HepG2 (cell line): ENCODE measurements around the gene DYNC1LI1. TPM values are rescaled to one million over a fixed set of nuclear protein-coding genes. Genes with fewer than 3 reads are reported as not detected.
"Not testable (repeated sequence)": the region's sequence is repeated elsewhere in the genome, so short reads cannot be mapped to it uniquely, and the experiment has no call there.

Source experiments
- ATAC-seq: fragments of 200-7000 bp; cut with Tn5 transposase; 3 replicates; pipeline ENCODE4 v1.9.1; 2020; ENCODE audit warnings: mild to moderate bottlenecking, moderate library complexity
- BruUV-seq: library from RNA; stranded (reverse); fragments of 400-500 nt; replicated peaks from 2 replicates; lab custom pipeline; 2021; lab: Mats Ljungman, UMichigan
- CTCF ChIA-PET: fragments of 300-600 bp; formaldehyde crosslinking; extraction: SDS; loops from one replicate; lab custom pipeline; 2021; ENCODE audit warnings: low total read pairs, inconsistent platforms, low intra/inter-chr PET ratio; lab: Yijun Ruan, JAX
- POLR2A ChIA-PET: fragments of 350-600 bp; sonication (Branson Sonifier 250); formaldehyde crosslinking; loops from one replicate; lab custom pipeline; 2020; ENCODE audit warnings: antibody characterized with exemption, inconsistent platforms; lab: Yijun Ruan, JAX
- DNase-seq: peaks from one replicate; pipeline ENCODE4 v3.0.0-alpha.2; 2015; ENCODE audit warnings: low spot score
- FAIRE-seq: peaks from 3 replicates; lab custom pipeline; 2011; peaks lifted over from hg19 to GRCh38; lab: Jason Lieb, UNC
- H2AFZ ChIP-seq: one replicate; pipeline ENCODE4 v1.6.1; 2011; ENCODE audit warnings: low read length, inconsistent platforms
- H3K27ac ChIP-seq: fragments of 300-600 bp; 3 replicates; pipeline ENCODE4 v1.8.0; 2011; ENCODE audit warnings: mixed run types, mild to moderate bottlenecking, mixed read lengths, low read length, inconsistent platforms; ENCODE audit not compliant: insufficient read depth; ENCODE audit errors: extremely low read length
- H3K27me3 ChIP-seq, 2 experiments: fragments of 200-600 bp in 1 of 2; 2 replicates in 1 of 2; 3 replicates in 1 of 2; pipeline versions ENCODE4 v1.6.0 to v1.8.0; 2011; ENCODE audit warnings: low read length in 2 of 2, mild to moderate bottlenecking in 2 of 2, moderate library complexity in 2 of 2, inconsistent platforms in 1 of 2; ENCODE audit not compliant: insufficient read depth in 2 of 2, control insufficient read depth in 1 of 2
- H3K36me3 ChIP-seq, 2 experiments: fragments of 200-600 bp in 1 of 2; replicated peaks in 1 of 2; 2 replicates in 1 of 2; 3 replicates in 1 of 2; pipeline versions ENCODE4 v1.5.1 to v1.8.0; 2011; ENCODE audit warnings: low read length in 2 of 2, inconsistent platforms in 1 of 2; ENCODE audit not compliant: insufficient read depth in 2 of 2, control insufficient read depth in 1 of 2
- H3K4me1 ChIP-seq: 2 replicates; pipeline ENCODE4 v1.5.1; 2012; ENCODE audit warnings: low read length, inconsistent platforms; ENCODE audit not compliant: insufficient read depth
- H3K4me2 ChIP-seq: 2 replicates; pipeline ENCODE4 v1.6.0; 2011; ENCODE audit warnings: low read depth, low read length, inconsistent platforms
- H3K4me3 ChIP-seq, 3 experiments: fragments of 200-600 bp in 1 of 3; sonication (generic), shearing (Covaris generic) in 1 of 3; replicated peaks in 1 of 3; 2 replicates each; pipeline ENCODE4 v1.5.1; 2011 to 2016; ENCODE audit warnings: low read length in 3 of 3, inconsistent platforms in 2 of 3, low read depth in 2 of 3, mild to moderate bottlenecking in 2 of 3, control low read depth in 1 of 3, mixed read lengths in 1 of 3; ENCODE audit not compliant: insufficient read depth in 1 of 3
- H3K79me2 ChIP-seq: one replicate; pipeline ENCODE4 v1.6.1; 2011; ENCODE audit warnings: low read length, inconsistent platforms; ENCODE audit not compliant: insufficient read depth
- H3K9ac ChIP-seq: 2 replicates; pipeline ENCODE4 v1.6.0; 2011; ENCODE audit warnings: mild to moderate bottlenecking, low read depth, low read length, inconsistent platforms; ENCODE audit not compliant: insufficient read depth
- H3K9me3 ChIP-seq: 2 replicates; pipeline ENCODE4 v1.5.1; 2012; ENCODE audit warnings: mild to moderate bottlenecking, low read length
- H4K20me1 ChIP-seq: 2 replicates; pipeline ENCODE4 v1.6.0; 2011; ENCODE audit warnings: inconsistent platforms, mild to moderate bottlenecking, low read length, moderate library complexity; ENCODE audit not compliant: insufficient read depth
- NFYB ChIP-seq: sonication (generic); formaldehyde crosslinking; IDR thresholded peaks from 2 replicates; pipeline ENCODE4 v1.4.0; 2020; ENCODE audit warnings: missing genetic modification reagents
- WGBS: methylation state at CpG from one replicate; pipeline ENCODE4 v1.1.6; 2017; ENCODE audit warnings: low lambda C conversion rate; 5-methylcytosine and 5-hydroxymethylcytosine counted together
- in situ Hi-C: cut with HindIII; loops from 2 replicates; pipeline ENCODE4 v1.10.0; 2017; ENCODE audit warnings: low pct_unique_long_range_greater_than_20kb; ENCODE audit not compliant: extremely low pct_ligation_motif_present
- intact Hi-C: fragments of 100-400 bp; cut with micrococcal nuclease; formaldehyde crosslinking; loops from one replicate; pipeline ENCODE4 v1.10.0; 2022; ENCODE audit not compliant: unreplicated experiment
- polyA plus RNA-seq, 8 experiments: library from polyadenylated mRNA; depleted of rRNA in 3 of 8; stranded (reverse) in 7 of 8; unstranded in 1 of 8; fragments of >200 nt; fragmentation: Illumina TruSeq in 4 of 8; extraction: Trizol in 4 of 8; gene quantifications; 2 replicates each; pipeline versions ENCODE4 v1.2.1 to v1.2.3, GENCODE V29; 2011 to 2016; ENCODE audit warnings: low read depth in 4 of 8, missing spikeins in 1 of 8, mixed read lengths in 1 of 8; ENCODE audit not compliant: insufficient read depth in 1 of 8
- total RNA-seq, 5 experiments: library from RNA; depleted of rRNA; stranded (reverse); fragments of >200 nt; fragmentation: Illumina TruSeq; extraction: Trizol; gene quantifications; 2 replicates each; pipeline ENCODE4 v1.2.3, GENCODE V29; 2016; ENCODE audit warnings: low read depth in 1 of 5
- TF ChIP-seq, protein P1 (sequence below): sonication (generic); formaldehyde crosslinking; conservative IDR thresholded peaks from 2 replicates; pipeline ENCODE4 v1.8.1; 2023; ENCODE audit warnings: missing genetic modification reagents
- TF ChIP-seq, protein P2 (sequence below): sonication (generic); formaldehyde crosslinking; IDR thresholded peaks from 2 replicates; pipeline ENCODE4 v1.5.1; 2020; ENCODE audit warnings: mild to moderate bottlenecking, missing genetic modification reagents, borderline replicate concordance

Gene DYNC1LI1
- total and polyA plus RNA-seq, 2 of the 13 experiments (the other 11 are each of a cell fraction or from before 2014, with no cell fraction given) = 13.4 to 37.1 TPM

GRCh38 chr3:32522682-32523081 lies 48.0 kb downstream of the DYNC1LI1 start (continued):
- TF ChIP-seq, protein P1, sequence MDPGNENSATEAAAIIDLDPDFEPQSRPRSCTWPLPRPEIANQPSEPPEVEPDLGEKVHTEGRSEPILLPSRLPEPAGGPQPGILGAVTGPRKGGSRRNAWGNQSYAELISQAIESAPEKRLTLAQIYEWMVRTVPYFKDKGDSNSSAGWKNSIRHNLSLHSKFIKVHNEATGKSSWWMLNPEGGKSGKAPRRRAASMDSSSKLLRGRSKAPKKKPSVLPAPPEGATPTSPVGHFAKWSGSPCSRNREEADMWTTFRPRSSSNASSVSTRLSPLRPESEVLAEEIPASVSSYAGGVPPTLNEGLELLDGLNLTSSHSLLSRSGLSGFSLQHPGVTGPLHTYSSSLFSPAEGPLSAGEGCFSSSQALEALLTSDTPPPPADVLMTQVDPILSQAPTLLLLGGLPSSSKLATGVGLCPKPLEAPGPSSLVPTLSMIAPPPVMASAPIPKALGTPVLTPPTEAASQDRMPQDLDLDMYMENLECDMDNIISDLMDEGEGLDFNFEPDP (CRISPR knock-in tag) = no peak
- TF ChIP-seq, protein P2, sequence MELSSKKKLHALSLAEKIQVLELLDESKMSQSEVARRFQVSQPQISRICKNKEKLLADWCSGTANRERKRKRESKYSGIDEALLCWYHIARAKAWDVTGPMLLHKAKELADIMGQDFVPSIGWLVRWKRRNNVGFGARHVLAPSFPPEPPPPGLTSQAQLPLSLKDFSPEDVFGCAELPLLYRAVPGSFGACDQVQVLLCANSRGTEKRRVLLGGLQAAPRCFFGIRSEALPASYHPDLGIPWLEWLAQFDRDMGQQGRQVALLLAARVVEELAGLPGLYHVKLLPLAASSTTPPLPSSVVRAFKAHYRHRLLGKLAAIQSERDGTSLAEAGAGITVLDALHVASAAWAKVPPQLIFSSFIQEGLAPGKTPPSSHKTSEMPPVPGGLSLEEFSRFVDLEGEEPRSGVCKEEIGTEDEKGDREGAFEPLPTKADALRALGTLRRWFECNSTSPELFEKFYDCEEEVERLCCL = no peak
- no peak for TF ChIP-seq NFYB (CRISPR knock-in tag)

DNA sequence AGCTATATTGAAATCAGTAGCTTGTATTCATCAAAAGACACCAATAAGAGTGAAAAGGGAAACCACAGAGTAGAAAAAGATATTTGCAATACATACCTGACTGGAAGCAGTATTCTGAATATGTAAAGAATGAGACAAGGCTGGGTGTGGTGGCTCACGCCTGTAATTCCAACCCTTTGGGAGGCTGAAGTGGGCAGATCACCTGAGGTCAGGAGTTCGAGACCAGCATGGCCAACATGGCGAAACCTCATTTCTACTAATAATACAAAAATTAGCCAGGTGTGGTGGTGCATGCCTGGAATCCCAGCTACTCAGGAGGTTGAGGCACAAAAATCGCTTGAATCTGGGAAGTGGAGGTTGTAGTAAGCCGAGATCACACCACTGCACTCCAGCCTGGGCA lies 51.7 kb downstream of the DYNC1LI1 start:
- intact Hi-C loops, POLR2A ChIA-PET, H3K27me3 ChIP-seq, H3K9ac ChIP-seq, H3K4me2 ChIP-seq, CTCF ChIA-PET, H3K9me3 ChIP-seq, H3K36me3 ChIP-seq, H4K20me1 ChIP-seq, H2AFZ ChIP-seq, in situ Hi-C loops, FAIRE-seq, H3K4me3 ChIP-seq, BruUV-seq, H3K27ac ChIP-seq, H3K4me1 ChIP-seq, H3K79me2 ChIP-seq, ATAC-seq, DNase-seq: not testable (repeated sequence)
- WGBS = 93% methylated on average over 5 of the region's 5 CpGs

DNA sequence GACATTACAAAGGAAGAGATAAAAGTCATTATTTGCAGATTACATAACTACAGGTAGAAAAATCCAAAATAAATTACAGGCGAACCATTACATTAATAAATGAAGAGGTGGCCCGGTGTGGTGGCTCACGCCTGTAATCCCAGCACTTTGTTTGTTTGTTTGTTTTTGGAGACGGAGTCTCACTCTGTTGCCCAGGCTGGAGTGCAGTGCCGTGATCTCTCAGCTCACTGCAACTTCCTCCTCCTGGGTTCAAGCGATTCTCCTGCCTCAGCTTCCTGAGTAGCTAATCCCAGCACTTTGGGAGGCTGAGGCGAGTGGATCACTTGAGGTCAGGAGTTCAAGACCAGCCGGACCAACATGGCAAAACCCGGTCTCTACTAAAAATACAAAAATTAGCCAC lies 53.9 kb downstream of the DYNC1LI1 start:
- FAIRE-seq, intact Hi-C loops, H3K4me2 ChIP-seq, H3K4me1 ChIP-seq, H2AFZ ChIP-seq, H3K9ac ChIP-seq, POLR2A ChIA-PET, H4K20me1 ChIP-seq, H3K27me3 ChIP-seq, ATAC-seq, H3K79me2 ChIP-seq, H3K9me3 ChIP-seq, H3K27ac ChIP-seq, CTCF ChIA-PET, in situ Hi-C loops, H3K4me3 ChIP-seq, DNase-seq, H3K36me3 ChIP-seq, BruUV-seq: not testable (repeated sequence)
- 94% methylated on average over 9 of the region's 9 CpGs for WGBS
